ENCODE data around the gene MRGPRG.

Gene MRGPRG

DNA sequence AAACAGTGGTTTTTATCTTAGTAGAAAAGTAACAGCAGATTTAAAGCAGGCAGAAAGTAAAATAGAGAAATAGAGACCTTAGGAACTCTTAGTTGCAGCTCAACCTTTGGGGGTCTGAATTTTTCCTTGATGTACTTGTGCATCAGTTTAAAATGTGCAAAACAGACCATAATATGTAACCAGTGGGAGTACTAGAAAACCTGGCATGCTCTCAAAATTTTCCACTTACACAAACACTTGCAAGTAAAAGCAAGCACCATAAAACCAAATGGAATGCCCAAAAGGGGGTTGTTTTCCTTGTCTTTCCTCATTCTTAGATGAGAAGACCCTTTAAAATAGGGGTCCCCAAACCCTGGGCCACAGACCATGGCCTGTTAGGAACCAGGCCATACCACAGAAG, 26.5 kb upstream of the MRGPRG start:
- TF ChIP-seq EZH2 (IDR thresholded peaks at IDR 0.05; ENCODE audit: borderline replicate concordance, low read depth, low read length, severe bottlenecking): no peak
- TF ChIP-seq, protein P1, sequence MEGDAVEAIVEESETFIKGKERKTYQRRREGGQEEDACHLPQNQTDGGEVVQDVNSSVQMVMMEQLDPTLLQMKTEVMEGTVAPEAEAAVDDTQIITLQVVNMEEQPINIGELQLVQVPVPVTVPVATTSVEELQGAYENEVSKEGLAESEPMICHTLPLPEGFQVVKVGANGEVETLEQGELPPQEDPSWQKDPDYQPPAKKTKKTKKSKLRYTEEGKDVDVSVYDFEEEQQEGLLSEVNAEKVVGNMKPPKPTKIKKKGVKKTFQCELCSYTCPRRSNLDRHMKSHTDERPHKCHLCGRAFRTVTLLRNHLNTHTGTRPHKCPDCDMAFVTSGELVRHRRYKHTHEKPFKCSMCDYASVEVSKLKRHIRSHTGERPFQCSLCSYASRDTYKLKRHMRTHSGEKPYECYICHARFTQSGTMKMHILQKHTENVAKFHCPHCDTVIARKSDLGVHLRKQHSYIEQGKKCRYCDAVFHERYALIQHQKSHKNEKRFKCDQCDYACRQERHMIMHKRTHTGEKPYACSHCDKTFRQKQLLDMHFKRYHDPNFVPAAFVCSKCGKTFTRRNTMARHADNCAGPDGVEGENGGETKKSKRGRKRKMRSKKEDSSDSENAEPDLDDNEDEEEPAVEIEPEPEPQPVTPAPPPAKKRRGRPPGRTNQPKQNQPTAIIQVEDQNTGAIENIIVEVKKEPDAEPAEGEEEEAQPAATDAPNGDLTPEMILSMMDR (IDR thresholded peaks at IDR 0.05; ENCODE audit: borderline replicate concordance, extremely low read depth, low read length, poor library complexity, severe bottlenecking): no peak
- H3K4me1 ChIP-seq (ENCODE audit: insufficient read depth, low read length): no peaks in the 10 kb centered on the region

DNA sequence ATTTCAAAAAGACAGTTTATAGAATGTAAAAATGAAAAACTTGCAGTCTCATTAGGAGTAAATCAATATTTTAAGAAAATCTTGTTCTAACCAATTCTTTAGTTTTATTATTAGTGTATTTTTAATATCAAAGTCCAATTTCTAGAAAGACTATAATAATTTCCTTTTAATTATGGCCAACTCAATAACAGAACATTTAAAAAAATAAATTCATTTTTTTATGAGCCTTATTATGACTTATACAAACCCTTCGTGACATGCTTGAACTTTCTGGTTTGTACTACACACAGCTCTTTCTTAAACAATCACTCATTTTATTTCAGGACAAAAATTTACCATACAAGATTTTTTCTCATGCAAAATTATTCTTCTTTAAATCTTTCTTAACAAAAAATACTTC, 25.3 kb upstream of the MRGPRG start:
- no peak overlapping the region for H3K27ac ChIP-seq (ENCODE audit: low read length)
- no peak overlapping the region for H3K9ac ChIP-seq (ENCODE audit: low read depth, low read length)
- no peak overlapping the region for H3K4me2 ChIP-seq (ENCODE audit: insufficient read depth, low read length)
- TF ChIP-seq, protein P1 (IDR thresholded peaks at IDR 0.05; ENCODE audit: borderline replicate concordance, extremely low read depth, low read length, poor library complexity, severe bottlenecking): no peak
- no peak for TF ChIP-seq EZH2 (IDR thresholded peaks at IDR 0.05; ENCODE audit: borderline replicate concordance, low read depth, low read length, severe bottlenecking)
- H3K79me2 ChIP-seq (ENCODE audit: insufficient read depth, low read length): no peaks in the 10 kb centered on the region
- peaks cover 5% of the 10 kb centered on the region for H3K9me3 ChIP-seq (ENCODE audit: insufficient read depth, low read length, severe bottlenecking)
- no peaks in the 10 kb centered on the region for H4K20me1 ChIP-seq (ENCODE audit: insufficient read depth, low read length)
- ATAC-seq (ENCODE audit: insufficient read depth, low read depth) (no peak), DNase-seq (no peak)
- H3K4me1 ChIP-seq (ENCODE audit: insufficient read depth, low read length): no peaks in the 10 kb centered on the region
- H3K36me3 ChIP-seq (ENCODE audit: insufficient read depth, low read length): no peaks in the 10 kb centered on the region
- no peak overlapping the region for H3K4me3 ChIP-seq (ENCODE audit: low read depth in 1 of 2, low read length in 2 of 2)
- no peak overlapping the region for H2AFZ ChIP-seq (ENCODE audit: low read depth, low read length)
- no peaks in the 10 kb centered on the region for H3K27me3 ChIP-seq (ENCODE audit: insufficient read depth, low read length, poor library complexity)

More for the DNA sequence above, 26.5 kb upstream of the MRGPRG start:
- peaks cover 5% of the 10 kb centered on the region for H3K9me3 ChIP-seq (ENCODE audit: insufficient read depth, low read length, severe bottlenecking)
- no peak overlapping the region for H3K9ac ChIP-seq (ENCODE audit: low read depth, low read length)
- no peaks in the 10 kb centered on the region for H3K27me3 ChIP-seq (ENCODE audit: insufficient read depth, low read length, poor library complexity)
- no peak overlapping the region for H3K27ac ChIP-seq (ENCODE audit: low read length)
- ATAC-seq (ENCODE audit: insufficient read depth, low read depth) (no peak), DNase-seq (no peak)
- no peak overlapping the region for H3K4me2 ChIP-seq (ENCODE audit: insufficient read depth, low read length)
- no peaks in the 10 kb centered on the region for H3K36me3 ChIP-seq (ENCODE audit: insufficient read depth, low read length)
- H3K4me3 ChIP-seq (ENCODE audit: low read depth in 1 of 2, low read length in 2 of 2): no peak overlapping the region
- no peaks in the 10 kb centered on the region for H3K79me2 ChIP-seq (ENCODE audit: insufficient read depth, low read length)
- no peak overlapping the region for H2AFZ ChIP-seq (ENCODE audit: low read depth, low read length)
- no peaks in the 10 kb centered on the region for H4K20me1 ChIP-seq (ENCODE audit: insufficient read depth, low read length)

DNA sequence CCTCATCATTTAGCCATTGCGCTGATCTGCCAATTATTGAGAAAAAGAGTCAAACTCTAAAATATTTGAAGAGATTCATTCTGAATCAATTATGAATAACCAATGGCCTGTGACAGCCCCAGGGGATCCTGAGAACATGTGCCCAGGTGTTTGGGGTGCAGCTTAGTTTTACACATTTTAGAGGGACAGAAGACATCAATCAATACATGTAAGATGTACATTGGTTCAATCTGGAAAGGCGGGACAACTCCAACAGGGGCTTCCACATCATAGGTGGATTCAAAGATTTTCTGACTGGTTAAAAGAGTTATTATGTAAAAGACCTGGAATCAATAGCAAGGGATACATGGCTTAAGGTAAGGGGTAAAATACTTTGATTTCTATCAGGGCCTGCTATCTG, 18.5 kb upstream of the MRGPRG start:
- peaks cover 8% of the 10 kb centered on the region for H3K27me3 ChIP-seq (ENCODE audit: insufficient read depth, low read length, poor library complexity)
- no peak overlapping the region for H2AFZ ChIP-seq (ENCODE audit: low read depth, low read length)

DNA sequence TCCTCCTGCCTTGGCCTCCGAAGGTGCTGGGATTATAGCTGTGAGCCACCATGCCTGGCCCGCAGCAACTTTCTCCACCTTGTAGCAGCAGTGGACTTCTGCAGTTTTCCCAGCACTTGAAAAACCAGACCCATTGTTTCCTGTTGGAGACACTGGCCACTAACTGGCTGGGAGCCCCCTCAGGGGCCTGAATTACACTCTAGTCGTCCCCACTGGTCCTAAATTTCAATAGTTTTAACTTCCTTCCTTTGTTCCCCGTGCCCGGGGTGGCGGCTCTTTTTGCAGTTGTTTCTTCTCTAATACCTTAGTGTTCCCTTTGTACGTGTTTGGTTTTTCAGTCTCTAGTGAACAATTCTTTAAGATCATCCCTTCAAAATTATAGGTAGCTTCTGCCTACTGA, 16.2 kb upstream of the MRGPRG start:
- ATAC-seq (ENCODE audit: insufficient read depth, low read depth): no peak

More for the DNA sequence above, 18.5 kb upstream of the MRGPRG start:
- no peaks in the 10 kb centered on the region for H3K4me1 ChIP-seq (ENCODE audit: insufficient read depth, low read length)
- no peaks in the 10 kb centered on the region for H3K36me3 ChIP-seq (ENCODE audit: insufficient read depth, low read length)
- no peak overlapping the region for H3K9ac ChIP-seq (ENCODE audit: low read depth, low read length)
- H3K9me3 ChIP-seq (ENCODE audit: insufficient read depth, low read length, severe bottlenecking): no peaks in the 10 kb centered on the region
- H4K20me1 ChIP-seq (ENCODE audit: insufficient read depth, low read length): no peaks in the 10 kb centered on the region
- H3K27ac ChIP-seq (ENCODE audit: low read length): no peak overlapping the region
- no peak overlapping the region for H3K4me2 ChIP-seq (ENCODE audit: insufficient read depth, low read length)
- no peak overlapping the region for H3K4me3 ChIP-seq (ENCODE audit: low read depth in 1 of 2, low read length in 2 of 2)
- no peak for ATAC-seq (ENCODE audit: insufficient read depth, low read depth)
- no peak for DNase-seq
- H3K79me2 ChIP-seq (ENCODE audit: insufficient read depth, low read length): no peaks in the 10 kb centered on the region
- TF ChIP-seq EZH2 (IDR thresholded peaks at IDR 0.05; ENCODE audit: borderline replicate concordance, low read depth, low read length, severe bottlenecking): no peak

More for the DNA sequence above, 16.2 kb upstream of the MRGPRG start:
- H3K4me3 ChIP-seq (ENCODE audit: low read depth in 1 of 2, low read length in 2 of 2): no peak overlapping the region
- H3K79me2 ChIP-seq (ENCODE audit: insufficient read depth, low read length): no peaks in the 10 kb centered on the region
- H3K27ac ChIP-seq (ENCODE audit: low read length): no peak overlapping the region
- no peaks in the 10 kb centered on the region for H3K4me1 ChIP-seq (ENCODE audit: insufficient read depth, low read length)
- peaks cover 8% of the 10 kb centered on the region for H3K27me3 ChIP-seq (ENCODE audit: insufficient read depth, low read length, poor library complexity)
- H3K4me2 ChIP-seq (ENCODE audit: insufficient read depth, low read length): no peak overlapping the region
- H3K9me3 ChIP-seq (ENCODE audit: insufficient read depth, low read length, severe bottlenecking): no peaks in the 10 kb centered on the region
- no peak overlapping the region for H2AFZ ChIP-seq (ENCODE audit: low read depth, low read length)
- no peaks in the 10 kb centered on the region for H4K20me1 ChIP-seq (ENCODE audit: insufficient read depth, low read length)
- DNase-seq: no peak
- H3K9ac ChIP-seq (ENCODE audit: low read depth, low read length): no peak overlapping the region
- TF ChIP-seq EZH2 (IDR thresholded peaks at IDR 0.05; ENCODE audit: borderline replicate concordance, low read depth, low read length, severe bottlenecking): no peak
- TF ChIP-seq, protein P1 (IDR thresholded peaks at IDR 0.05; ENCODE audit: borderline replicate concordance, extremely low read depth, low read length, poor library complexity, severe bottlenecking): no peak
- H3K36me3 ChIP-seq (ENCODE audit: insufficient read depth, low read length): no peaks in the 10 kb centered on the region
